Glutamatergic neuron (in vitro differentiated cells): ENCODE data around the gene DNAJB5. TPM values are rescaled to one million over a fixed set of nuclear protein-coding genes. Genes with fewer than 3 reads are reported as not detected.

ENCODE experiments used
- DNase-seq: peaks from one replicate; pipeline ENCODE4 v3.0.0; 2022
- H3K27ac Mint-ChIP-seq: one replicate; pipeline ENCODE4 v1.8.0; 2020; ENCODE audit warnings: mild to moderate bottlenecking, mixed read lengths, inconsistent platforms; ENCODE audit not compliant: unreplicated experiment
- H3K27me3 Mint-ChIP-seq: one replicate; pipeline ENCODE4 v1.8.0; 2020; ENCODE audit warnings: mild to moderate bottlenecking, moderate library complexity, mixed read lengths, inconsistent platforms; ENCODE audit not compliant: unreplicated experiment
- H3K36me3 Mint-ChIP-seq: one replicate; pipeline ENCODE4 v1.8.0; 2020; ENCODE audit warnings: mild to moderate bottlenecking, mixed read lengths, inconsistent platforms; ENCODE audit not compliant: unreplicated experiment
- H3K4me1 Mint-ChIP-seq: one replicate; pipeline ENCODE4 v1.8.0; 2020; ENCODE audit warnings: mild to moderate bottlenecking, low read depth, mixed read lengths, inconsistent platforms; ENCODE audit not compliant: unreplicated experiment
- H3K4me3 Mint-ChIP-seq: one replicate; pipeline ENCODE4 v1.8.0; 2020; ENCODE audit warnings: mild to moderate bottlenecking, mixed read lengths, inconsistent platforms; ENCODE audit not compliant: unreplicated experiment
- H3K9me3 Mint-ChIP-seq: one replicate; pipeline ENCODE4 v1.8.0; 2020; ENCODE audit warnings: mild to moderate bottlenecking, moderate library complexity, mixed read lengths, inconsistent platforms; ENCODE audit not compliant: unreplicated experiment
- CTCF ChIP-seq: fragments of 200-600 bp; sonication (generic); IDR thresholded peaks from one replicate; pipeline ENCODE4 v1.5.0; 2021; ENCODE audit not compliant: partially characterized antibody, unreplicated experiment
- total RNA-seq: library from RNA; stranded (reverse); fragmentation: NEBNext Ultra II Directional; extraction: Animal tissue kit (Norgen Biotek cat#: 25700); gene quantifications from one replicate; pipeline ENCODE4 v1.2.1, GENCODE V29; 2021; ENCODE audit not compliant: unreplicated experiment

Gene DNAJB5
- total RNA-seq, 1 donor from 2014 or later = 137 TPM

GRCh38 chr9:35035851-35036701, 46.5 kb downstream of the DNAJB5 start:
- Mint-ChIP-seq H3K9me3 (no peaks in the 10 kb centered on the region), H3K4me1 (no peaks in the 10 kb centered on the region), H3K36me3 (peaks cover 4% of the 10 kb centered on the region), H3K27ac (no peak overlapping the region), H3K4me3 (no peak overlapping the region), H3K27me3 (no peaks in the 10 kb centered on the region)
- DNase-seq = peak; percentile 18
- TF ChIP-seq CTCF = no peak

DNA sequence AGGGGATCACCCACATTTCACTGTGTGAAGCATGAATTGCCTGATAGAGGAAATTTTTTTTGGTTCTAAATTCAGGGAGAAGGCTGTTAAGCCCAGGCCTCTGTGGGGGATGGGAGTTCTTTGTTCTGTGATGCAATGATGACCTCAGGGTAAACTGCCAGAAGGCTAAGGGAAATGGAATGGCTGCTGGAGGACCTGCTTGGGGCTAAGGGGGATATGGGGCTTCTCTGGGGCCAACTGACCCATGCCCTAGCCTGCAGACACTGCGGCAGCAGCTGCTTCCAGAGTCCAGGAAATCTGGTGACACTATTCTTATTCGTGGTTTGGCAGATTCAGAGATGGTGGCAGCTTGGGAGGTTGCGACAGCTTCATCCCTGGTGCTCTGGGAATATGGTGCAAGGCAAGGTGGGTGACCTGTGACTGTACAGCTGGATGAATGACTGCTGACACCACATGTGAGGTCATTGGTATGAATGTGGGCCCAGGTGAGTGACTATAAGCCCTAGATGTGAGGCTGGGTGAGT, 52.6 kb downstream of the DNAJB5 start:
- Mint-ChIP-seq H3K4me1 (peaks cover 3% of the 10 kb centered on the region), H3K36me3 (no peaks in the 10 kb centered on the region), H3K4me3 (no peak overlapping the region), H3K9me3 (no peaks in the 10 kb centered on the region), H3K27me3 (peaks cover 2% of the 10 kb centered on the region), H3K27ac (peak overlapping the region; percentile 83)
- no peak for DNase-seq
- no peak for TF ChIP-seq CTCF

- Mint-ChIP-seq H3K9me3 (no peaks in the 10 kb centered on the region), H3K27me3 (peaks cover 2% of the 10 kb centered on the region), H3K36me3 (no peaks in the 10 kb centered on the region)
These were observed 53.5 kb downstream of the DNAJB5 start for GRCh38 chr9:35042891-35043545.

GRCh38 chr9:35044071-35044470, 54.5 kb downstream of the DNAJB5 start:
- DNase-seq = no peak
- Mint-ChIP-seq H3K4me1 (peaks cover 3% of the 10 kb centered on the region), H3K27ac (no peak overlapping the region), H3K27me3 (peaks cover 2% of the 10 kb centered on the region), H3K36me3 (no peaks in the 10 kb centered on the region), H3K4me3 (no peak overlapping the region), H3K9me3 (no peaks in the 10 kb centered on the region)
- no peak for TF ChIP-seq CTCF

More at GRCh38 chr9:35042891-35043545, 53.5 kb downstream of the DNAJB5 start:
- Mint-ChIP-seq H3K4me1 (peaks cover 3% of the 10 kb centered on the region), H3K27ac (peak overlapping the region; percentile 49), H3K4me3 (no peak overlapping the region)
- DNase-seq = no peak
- no peak for TF ChIP-seq CTCF

Other genes starting within 250 kb of the DNAJB5 start
- 3.1 TPM for gene PHF24, start 31.5 kb upstream of the DNAJB5 start, total RNA-seq
- gene VCP, start 82.9 kb downstream of the DNAJB5 start, total RNA-seq = 297 TPM
- 49.0 TPM for gene FANCG, start 90.2 kb downstream of the DNAJB5 start, total RNA-seq
- 19.0 TPM for gene PIGO, start 106.8 kb downstream of the DNAJB5 start, total RNA-seq
- gene STOML2, start 113.4 kb downstream of the DNAJB5 start, total RNA-seq = 73.0 TPM
- 51.0 TPM for gene ATOSB, start 126.1 kb downstream of the DNAJB5 start, total RNA-seq
- 90.7 TPM for gene UNC13B, start 172.3 kb downstream of the DNAJB5 start, total RNA-seq